ENCODE data around the gene IGF1R. TPM values are rescaled to one million over a fixed set of nuclear protein-coding genes. Genes with fewer than 3 reads are reported as not detected.

Gene IGF1R
- polyA plus RNA-seq, 6 donors from 2014 or later: 0.78 to 5.5 (median 3.3) TPM

GRCh38 chr15:98794211-98794610 is 145.9 kb downstream of the IGF1R start:
- peak overlapping the region in 1 of 6 donors; percentile 8 for H3K27ac Mint-ChIP-seq
- peaks cover 0 to 11% (median 10%) of the 10 kb centered on the region in 3 donors for H3K27me3 Mint-ChIP-seq
- peaks cover 5 to 6% (median 6%) of the 10 kb centered on the region in 3 donors for H3K4me1 Mint-ChIP-seq

DNA sequence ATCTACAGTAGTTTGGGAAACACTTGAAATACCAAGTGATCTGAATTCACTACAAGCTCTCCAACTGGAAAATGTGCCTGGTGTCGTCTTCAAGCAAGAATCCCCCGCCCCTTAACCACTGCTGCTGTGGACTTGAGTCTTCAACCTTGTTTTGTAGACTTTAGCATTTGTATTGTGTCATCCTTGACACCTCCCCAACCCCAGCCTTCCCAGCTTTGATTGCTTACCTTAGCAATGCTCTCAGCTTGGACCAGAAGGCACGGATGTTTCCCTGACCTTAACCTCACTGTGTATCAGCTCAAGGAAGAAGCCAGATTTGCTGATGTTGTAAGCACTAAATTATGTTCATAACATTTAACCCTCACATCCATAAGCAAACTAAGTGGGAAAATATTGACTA is 146.4 kb downstream of the IGF1R start:
- Mint-ChIP-seq H3K4me3 (no peak overlapping the region), H3K27ac (no peak overlapping the region), H3K4me1 (peaks cover 5 to 11% (median 11%) of the 10 kb centered on the region in 3 donors), H3K27me3 (peaks cover 0 to 11% (median 10%) of the 10 kb centered on the region in 3 donors), H3K36me3 (no peaks in the 10 kb centered on the region), H3K9me3 (no peaks in the 10 kb centered on the region)
- DNase-seq (no peak), ATAC-seq (ENCODE audit: low read depth in 2 of 2) (no peak)

More at GRCh38 chr15:98794211-98794610, 145.9 kb downstream of the IGF1R start:
- Mint-ChIP-seq H3K4me3 (no peak overlapping the region), H3K36me3 (no peaks in the 10 kb centered on the region), H3K9me3 (no peaks in the 10 kb centered on the region)
- no peak for DNase-seq
- no peak for ATAC-seq (ENCODE audit: low read depth in 2 of 2)

DNA sequence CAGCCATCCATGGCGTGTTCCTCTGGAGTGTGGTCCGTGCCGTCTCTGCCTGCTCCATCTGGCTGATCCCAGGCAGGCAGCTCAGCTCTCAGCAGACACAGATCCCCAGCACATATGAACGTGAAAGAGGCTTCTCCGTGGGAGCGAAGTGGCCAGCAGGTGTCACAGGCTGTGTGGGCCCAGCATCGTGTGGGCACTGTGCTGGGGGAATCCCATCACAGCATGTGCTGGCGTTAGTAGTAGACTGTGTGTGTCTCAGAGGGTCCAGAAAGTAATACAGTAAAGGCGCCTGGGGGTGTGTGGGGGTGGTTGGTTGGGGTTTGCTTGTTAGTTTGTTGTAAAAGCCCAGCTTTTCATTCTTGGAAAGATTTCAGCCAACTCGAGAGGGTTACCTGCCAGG is 147.6 kb downstream of the IGF1R start:
- H3K27me3 Mint-ChIP-seq: peaks cover 0 to 11% (median 10%) of the 10 kb centered on the region in 3 donors
- H3K27ac Mint-ChIP-seq: peak overlapping the region in 2 of 6 donors; percentile 47 to 60
- no peak for ATAC-seq (ENCODE audit: low read depth in 2 of 2)
- H3K9me3 Mint-ChIP-seq: no peaks in the 10 kb centered on the region
- no peaks in the 10 kb centered on the region for H3K36me3 Mint-ChIP-seq
- H3K4me3 Mint-ChIP-seq: peak overlapping the region in 1 of 8 donors; percentile 31
- no peak for DNase-seq
- peaks cover 6 to 20% (median 16%) of the 10 kb centered on the region in 3 donors for H3K4me1 Mint-ChIP-seq

DNA sequence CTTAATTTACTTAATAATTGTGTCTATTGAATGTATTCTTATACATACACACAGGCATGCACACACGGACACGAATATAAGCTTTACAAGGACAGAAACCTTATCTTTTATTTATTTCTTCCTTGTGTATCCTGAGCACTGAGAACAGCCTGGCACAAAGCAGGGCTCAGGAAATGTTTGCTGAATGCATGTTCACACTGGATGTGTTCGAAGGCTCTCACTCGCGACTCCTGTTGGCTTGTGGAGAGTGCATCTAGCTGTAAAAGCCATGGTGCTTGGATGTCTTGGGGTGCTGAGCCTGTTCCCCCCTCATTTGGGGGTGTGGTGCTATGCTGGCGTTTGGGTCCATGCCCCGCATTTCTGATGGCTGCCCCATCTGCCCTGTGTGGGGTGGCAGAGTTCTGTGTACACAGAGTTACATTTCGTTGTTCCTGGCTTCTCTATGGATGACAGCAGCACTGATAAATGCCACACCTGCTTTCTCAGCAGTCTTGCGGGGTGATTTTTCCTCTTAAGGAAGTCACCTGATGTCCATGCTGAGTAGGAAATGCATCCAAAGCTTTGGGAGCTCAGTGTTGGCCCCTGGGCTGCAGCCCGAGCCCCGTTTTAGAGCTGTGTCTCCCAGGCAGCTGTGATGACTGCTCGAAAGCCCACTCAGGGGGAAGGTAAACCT is 148.5 kb downstream of the IGF1R start:
- ATAC-seq (ENCODE audit: low read depth in 2 of 2) (no peak), DNase-seq (no peak)
- Mint-ChIP-seq H3K27me3 (peaks cover 0 to 11% (median 10%) of the 10 kb centered on the region in 3 donors), H3K27ac (peak overlapping the region in 2 of 6 donors; percentile 9 to 44), H3K4me3 (peak overlapping the region in 1 of 8 donors; percentile 29), H3K36me3 (no peaks in the 10 kb centered on the region), H3K4me1 (peaks cover 9 to 24% (median 18%) of the 10 kb centered on the region in 3 donors), H3K9me3 (no peaks in the 10 kb centered on the region)

DNA sequence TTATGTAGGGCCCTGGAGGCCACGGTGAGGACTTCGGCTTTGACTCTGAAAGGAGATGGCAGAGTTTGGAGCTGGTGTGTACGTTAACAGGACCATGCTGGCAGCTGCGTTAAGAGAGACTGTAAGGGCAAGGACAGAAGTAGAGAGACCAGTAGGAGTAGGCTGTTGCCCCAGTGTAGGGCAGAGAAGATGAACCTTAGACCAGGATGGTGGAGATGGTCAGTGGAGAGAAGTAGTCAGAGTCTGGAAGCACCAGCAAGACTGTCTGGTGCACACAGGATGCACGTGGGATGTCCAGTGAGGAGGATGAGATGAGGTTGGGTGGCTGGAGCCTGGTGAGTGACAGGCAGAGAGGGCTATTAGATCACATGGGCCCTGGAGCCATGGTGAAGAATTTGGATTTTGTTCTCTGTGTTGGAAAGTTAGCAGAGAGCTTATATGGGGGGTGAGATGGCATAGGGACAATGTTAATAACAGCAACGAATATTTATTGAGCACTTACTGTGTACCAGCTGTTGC is 150.1 kb downstream of the IGF1R start:
- Mint-ChIP-seq H3K27me3 (peaks cover 0 to 11% (median 10%) of the 10 kb centered on the region in 3 donors), H3K27ac (peak overlapping the region in 1 of 6 donors; percentile 93), H3K4me3 (peak overlapping the region in 1 of 8 donors; percentile 65), H3K36me3 (no peaks in the 10 kb centered on the region), H3K9me3 (no peaks in the 10 kb centered on the region), H3K4me1 (peaks cover 9 to 24% (median 15%) of the 10 kb centered on the region in 3 donors)
- ATAC-seq (ENCODE audit: low read depth in 2 of 2): no peak
- DNase-seq: no peak

- ATAC-seq (ENCODE audit: low read depth in 2 of 2) (no peak), DNase-seq (no peak)
- Mint-ChIP-seq H3K36me3 (no peaks in the 10 kb centered on the region), H3K9me3 (no peaks in the 10 kb centered on the region), H3K27ac (peak overlapping the region in 1 of 6 donors; percentile 81), H3K27me3 (peaks cover 0 to 11% (median 10%) of the 10 kb centered on the region in 3 donors), H3K4me3 (peak overlapping the region in 1 of 8 donors; percentile 45), H3K4me1 (peaks cover 9 to 24% (median 15%) of the 10 kb centered on the region in 3 donors)
These were observed 151.4 kb downstream of the IGF1R start for GRCh38 chr15:98799461-98800390.

GRCh38 chr15:98800437-98801233 is 152.3 kb downstream of the IGF1R start:
- Mint-ChIP-seq H3K4me3 (no peak overlapping the region), H3K36me3 (no peaks in the 10 kb centered on the region), H3K27me3 (peaks cover 0 to 11% (median 10%) of the 10 kb centered on the region in 3 donors), H3K9me3 (no peaks in the 10 kb centered on the region), H3K4me1 (peaks cover 9 to 24% (median 13%) of the 10 kb centered on the region in 3 donors), H3K27ac (peak overlapping the region in 2 of 6 donors; percentile 24 to 28)
- ATAC-seq (ENCODE audit: low read depth in 2 of 2) (no peak), DNase-seq (no peak)

- Mint-ChIP-seq H3K9me3 (no peaks in the 10 kb centered on the region), H3K4me3 (no peak overlapping the region), H3K27me3 (peaks cover 0 to 11% (median 10%) of the 10 kb centered on the region in 3 donors), H3K36me3 (no peaks in the 10 kb centered on the region), H3K27ac (peak overlapping the region in 3 of 6 donors; percentile 26 to 60 (median 44)), H3K4me1 (peaks cover 9 to 24% (median 12%) of the 10 kb centered on the region in 3 donors)
- DNase-seq: no peak
- no peak for ATAC-seq (ENCODE audit: low read depth in 2 of 2)
These were observed 152.9 kb downstream of the IGF1R start for GRCh38 chr15:98801234-98801561.

GRCh38 chr15:98802187-98802586 is 153.8 kb downstream of the IGF1R start:
- no peak for DNase-seq
- Mint-ChIP-seq H3K9me3 (no peaks in the 10 kb centered on the region), H3K4me1 (peaks cover 9 to 24% (median 12%) of the 10 kb centered on the region in 3 donors), H3K36me3 (no peaks in the 10 kb centered on the region), H3K4me3 (no peak overlapping the region), H3K27ac (peak overlapping the region in 2 of 6 donors; percentile 7 to 47), H3K27me3 (peaks cover 0 to 11% (median 10%) of the 10 kb centered on the region in 3 donors)
- no peak for ATAC-seq (ENCODE audit: low read depth in 2 of 2)

DNA sequence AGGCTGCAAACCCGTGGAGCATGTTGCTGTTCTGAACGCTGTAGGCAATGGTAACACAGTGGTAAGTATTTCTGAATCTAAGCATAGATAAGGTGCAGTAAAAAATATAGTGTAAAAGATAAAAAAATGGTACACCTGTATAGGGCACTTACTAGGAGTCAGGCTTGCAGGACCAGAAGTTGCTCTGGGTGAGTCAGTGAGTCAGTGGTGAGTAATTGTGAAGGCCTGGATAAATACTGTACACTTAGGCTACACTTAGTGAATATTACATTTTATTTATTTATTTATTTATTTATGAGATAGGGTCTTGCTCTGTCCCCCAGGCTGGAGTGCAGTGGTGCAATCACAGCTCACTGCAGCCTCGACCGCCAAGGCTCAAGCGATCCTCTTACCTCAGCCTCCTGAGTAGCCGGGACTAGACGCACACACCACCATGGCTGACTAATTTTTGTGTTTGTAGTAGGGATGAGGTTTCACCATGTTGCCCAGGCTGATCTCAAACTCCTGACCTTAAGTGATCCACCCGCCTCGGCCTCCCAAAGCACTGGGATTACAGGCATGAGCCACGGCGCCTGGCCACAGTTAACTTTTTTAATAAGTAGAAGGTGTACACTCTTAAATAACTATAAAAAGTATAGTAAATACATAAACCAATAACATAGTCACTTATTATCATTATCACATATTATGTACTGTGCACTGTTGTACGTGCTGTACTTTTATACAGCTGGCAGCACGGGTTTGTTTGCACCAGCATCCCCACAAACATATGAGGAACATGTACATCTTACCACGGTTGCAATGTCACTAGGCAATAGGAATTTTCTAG is 155.1 kb downstream of the IGF1R start:
- peaks cover 6 to 21% (median 12%) of the 10 kb centered on the region in 3 donors for H3K4me1 Mint-ChIP-seq
- DNase-seq (no peak), ATAC-seq (ENCODE audit: low read depth in 2 of 2) (no peak)
- H3K4me3 Mint-ChIP-seq: no peak overlapping the region
- no peaks in the 10 kb centered on the region for H3K36me3 Mint-ChIP-seq
- H3K27me3 Mint-ChIP-seq: peaks cover 0 to 3% (median 1%) of the 10 kb centered on the region in 3 donors
- H3K27ac Mint-ChIP-seq: no peak overlapping the region
- no peaks in the 10 kb centered on the region for H3K9me3 Mint-ChIP-seq

DNA sequence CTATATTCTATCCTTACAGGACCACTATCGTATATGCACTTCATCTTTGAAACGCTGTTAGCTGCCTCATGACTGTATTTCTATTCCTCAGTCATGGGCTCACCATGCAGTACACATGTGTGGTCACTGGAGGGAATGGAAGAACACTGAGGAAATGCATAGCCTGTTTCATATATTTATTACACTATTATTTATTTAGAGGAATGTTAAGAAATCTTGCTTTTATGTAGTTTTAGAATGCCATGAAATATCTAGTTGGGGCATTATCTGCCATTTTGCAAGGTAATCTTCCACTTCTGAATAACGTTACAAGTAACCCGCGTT is 155.7 kb downstream of the IGF1R start:
- peaks cover 4 to 19% (median 12%) of the 10 kb centered on the region in 3 donors for H3K4me1 Mint-ChIP-seq
- no peak overlapping the region for H3K27ac Mint-ChIP-seq

More for the DNA sequence above, 155.7 kb downstream of the IGF1R start:
- Mint-ChIP-seq H3K4me3 (no peak overlapping the region), H3K36me3 (no peaks in the 10 kb centered on the region), H3K27me3 (no peaks in the 10 kb centered on the region), H3K9me3 (no peaks in the 10 kb centered on the region)
- ATAC-seq (ENCODE audit: low read depth in 2 of 2) (no peak), DNase-seq (no peak)

All from naive B cell (primary cell).